HG03457 (cell line): ENCODE measurements around the gene SUOX.
"Not testable (repeated sequence)": the region's sequence is repeated elsewhere in the genome, so short reads cannot be mapped to it uniquely, and the experiment has no call there.

ENCODE experiments used
- ATAC-seq: cut with Tn5 transposase; IDR thresholded peaks from one replicate; pipeline ENCODE4 v1.9.1; 2021; ENCODE audit warnings: moderate number of reproducible peaks; ENCODE audit not compliant: unreplicated experiment

The SUOX gene

DNA sequence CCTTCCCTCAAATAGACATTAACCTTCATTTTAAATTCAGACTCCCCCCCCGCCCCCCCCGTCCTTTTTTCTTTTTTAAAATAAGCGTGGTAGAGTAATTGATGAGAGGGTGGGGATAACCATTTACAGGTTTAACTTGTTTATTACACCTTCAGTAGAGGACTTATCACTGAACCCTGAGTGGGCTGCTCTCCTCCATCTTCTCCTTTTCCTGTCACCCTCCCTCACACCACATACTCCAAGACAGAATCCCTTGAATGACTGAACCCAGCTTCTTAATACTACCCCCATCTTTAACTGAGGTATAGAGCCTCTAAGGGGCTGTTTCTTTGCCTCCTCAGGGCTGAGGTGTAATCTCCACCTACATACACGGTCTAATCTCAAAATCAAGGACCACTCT lies 20.1 kb downstream of the SUOX start:
- no peak for ATAC-seq

DNA sequence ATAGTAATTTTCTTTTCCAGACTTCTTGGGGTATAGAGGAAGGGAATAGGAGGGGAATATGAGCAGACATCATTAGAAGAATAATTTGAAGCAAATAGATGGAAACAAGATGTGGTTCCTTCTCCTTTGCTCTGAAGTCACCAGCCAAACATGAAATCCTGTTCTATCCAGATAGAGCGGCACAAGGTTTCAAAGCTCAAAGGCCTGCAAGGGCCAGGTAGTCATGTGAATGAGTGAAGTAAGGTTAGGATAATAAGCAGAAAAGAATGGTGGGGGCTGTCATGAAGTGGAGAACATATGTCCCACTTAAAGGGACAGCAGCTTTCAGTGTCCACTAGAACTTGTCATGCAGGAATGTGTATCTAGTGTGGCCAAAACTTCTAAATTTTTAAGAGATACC lies 21.3 kb downstream of the SUOX start:
- no peak for ATAC-seq

DNA sequence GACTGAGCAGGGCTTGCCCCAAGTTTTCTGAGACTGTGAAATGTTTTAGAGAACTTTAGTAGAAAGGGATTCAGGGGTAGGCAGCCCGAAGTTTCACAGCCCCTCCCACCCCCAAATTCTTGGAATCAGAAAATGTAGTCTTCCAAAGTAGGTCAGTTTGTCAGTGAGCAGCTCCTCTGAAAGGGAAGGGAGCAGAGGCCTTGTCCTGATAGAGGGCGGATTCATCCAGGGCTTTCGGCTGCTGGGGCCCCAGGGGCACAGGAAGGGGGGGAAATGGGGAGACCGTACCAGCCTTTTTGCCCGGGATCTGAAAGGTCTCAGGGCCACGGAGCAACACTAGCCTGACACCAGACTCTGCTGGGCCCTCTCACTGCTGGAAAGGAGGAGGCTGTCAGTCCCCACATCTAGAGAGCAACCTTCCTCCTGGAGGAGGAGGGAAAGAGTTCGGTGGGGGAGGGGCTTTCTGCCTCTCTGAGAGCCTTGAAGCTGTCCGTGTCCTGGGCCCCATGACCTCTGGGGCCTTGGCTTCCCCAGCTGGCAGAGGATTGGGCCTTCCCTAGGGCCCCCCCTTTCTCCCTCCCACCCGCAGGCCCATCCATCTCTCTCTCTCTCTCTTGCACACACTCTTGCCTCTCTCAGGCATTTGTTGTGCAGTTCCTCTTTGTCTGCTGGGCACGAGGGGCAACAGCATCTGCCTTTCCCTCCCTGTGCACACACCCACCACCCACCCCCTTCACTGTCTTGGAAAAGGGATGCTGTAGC lies 23.5 kb downstream of the SUOX start, which contains the start of gene IKZF4:
Gene IKZF4 (plus strand): TSS at position 621 of the 762 bp plus-strand sequence. CDS start 451 bp downstream, outside the sequence.
- no peak for ATAC-seq

DNA sequence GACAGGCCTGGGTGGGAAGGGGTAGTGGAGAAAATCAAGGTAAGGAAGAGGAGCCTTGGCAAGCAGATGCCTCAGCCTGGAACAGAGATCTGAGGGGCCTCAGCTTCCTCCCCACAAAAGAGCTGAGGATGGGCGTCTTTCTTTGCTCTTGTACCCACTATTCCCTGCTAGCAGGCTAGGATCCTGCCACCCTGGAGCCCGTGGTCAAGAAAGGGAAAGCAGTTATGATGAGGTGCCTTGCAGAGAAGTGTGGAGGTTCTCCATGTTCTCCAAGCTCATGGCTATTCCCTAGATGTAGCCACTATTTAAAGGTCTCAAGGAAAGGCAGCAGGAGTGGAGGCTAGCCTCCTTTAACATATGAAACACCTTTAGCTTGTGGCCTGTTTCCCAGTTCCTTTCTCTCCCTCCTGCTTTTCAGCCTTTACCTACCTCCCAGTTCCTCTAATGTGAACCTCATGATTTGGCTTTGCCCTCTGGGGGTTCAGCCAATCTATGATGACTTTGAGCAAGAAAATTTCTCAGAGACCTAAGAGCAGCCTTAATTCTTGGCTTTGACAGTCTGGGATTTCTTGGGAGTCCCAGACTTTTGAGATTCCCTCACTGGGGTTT lies 24.9 kb downstream of the SUOX start:
- no peak for ATAC-seq

DNA sequence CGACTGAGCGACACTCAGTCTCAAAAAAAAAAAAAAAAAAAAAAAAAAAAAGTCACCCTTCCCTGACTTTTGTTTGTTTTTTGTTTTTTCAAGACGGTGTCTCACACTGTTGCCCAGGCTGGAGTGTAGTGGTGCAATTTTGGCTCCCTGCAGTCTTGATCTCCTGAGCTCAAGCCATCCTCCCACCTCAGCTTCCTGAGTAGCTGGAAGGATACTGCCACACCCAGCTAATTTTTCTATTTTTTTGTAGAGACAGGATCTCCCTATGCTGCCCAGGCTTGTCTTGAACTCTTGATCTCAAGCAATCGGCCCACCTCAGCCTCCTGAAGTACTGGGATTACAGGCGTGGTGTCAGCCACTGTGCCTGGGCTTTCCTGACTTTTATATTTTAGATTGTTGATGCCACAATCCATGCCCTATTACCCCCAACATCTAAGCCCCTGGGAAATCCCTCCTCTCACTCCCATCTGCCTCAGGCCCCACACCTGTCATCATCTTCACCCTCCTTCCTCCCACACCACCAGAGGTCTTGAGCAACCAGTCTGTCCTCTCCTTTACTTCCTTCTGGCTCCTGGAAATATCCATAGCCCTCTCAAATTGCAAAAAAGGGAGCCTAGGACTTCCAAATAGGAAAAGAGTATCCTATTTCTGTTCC lies 31.6 kb downstream of the SUOX start:
- ATAC-seq = no peak

DNA sequence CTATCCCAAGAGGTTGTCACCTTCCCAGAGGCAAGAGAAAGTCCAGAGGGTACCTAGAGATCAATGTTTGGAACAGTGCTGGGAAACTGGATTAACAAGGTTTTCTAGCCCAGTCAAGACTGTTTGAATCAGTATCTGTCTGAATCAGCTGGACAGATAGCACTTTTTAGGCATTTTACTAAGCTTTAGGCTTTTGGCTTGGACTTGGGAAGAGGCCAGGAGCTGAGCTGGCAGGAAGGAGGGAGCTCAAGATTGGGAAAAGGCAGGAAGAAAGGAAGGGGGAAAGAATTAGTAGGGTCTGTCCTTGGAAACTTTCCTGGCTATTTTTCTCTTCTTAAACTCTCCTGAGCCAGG lies 32.1 kb downstream of the SUOX start:
- ATAC-seq = no peak

DNA sequence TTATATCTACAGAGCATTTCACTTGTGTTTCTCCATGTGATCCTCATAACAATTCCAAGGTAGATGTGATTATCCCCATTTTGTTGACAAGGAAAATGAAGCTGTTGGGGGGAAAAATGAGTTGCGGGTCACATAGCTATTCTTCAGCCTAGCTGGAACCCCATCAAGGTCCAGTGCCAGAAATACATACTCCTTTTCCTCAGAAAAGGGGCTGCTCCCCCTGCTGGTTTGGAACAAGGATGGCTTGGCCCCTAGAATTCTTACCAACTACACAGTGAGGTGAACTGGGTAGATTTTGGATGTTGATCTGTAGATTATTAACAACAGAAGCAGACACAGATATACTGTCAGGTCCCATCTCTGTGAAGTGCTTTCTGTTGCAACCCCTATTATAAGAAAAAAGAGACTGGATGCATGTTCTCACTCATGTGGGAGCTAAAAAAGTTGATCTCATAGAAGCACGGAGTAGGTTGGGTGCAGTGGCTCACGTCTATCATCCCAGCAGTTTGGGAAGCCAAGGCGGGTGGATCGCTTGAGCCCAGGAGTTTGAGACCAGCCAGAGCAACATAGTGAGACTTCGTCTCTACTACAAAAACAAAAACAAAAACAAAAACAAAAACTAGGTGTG lies 32.7 kb downstream of the SUOX start:
- ATAC-seq = no peak

DNA sequence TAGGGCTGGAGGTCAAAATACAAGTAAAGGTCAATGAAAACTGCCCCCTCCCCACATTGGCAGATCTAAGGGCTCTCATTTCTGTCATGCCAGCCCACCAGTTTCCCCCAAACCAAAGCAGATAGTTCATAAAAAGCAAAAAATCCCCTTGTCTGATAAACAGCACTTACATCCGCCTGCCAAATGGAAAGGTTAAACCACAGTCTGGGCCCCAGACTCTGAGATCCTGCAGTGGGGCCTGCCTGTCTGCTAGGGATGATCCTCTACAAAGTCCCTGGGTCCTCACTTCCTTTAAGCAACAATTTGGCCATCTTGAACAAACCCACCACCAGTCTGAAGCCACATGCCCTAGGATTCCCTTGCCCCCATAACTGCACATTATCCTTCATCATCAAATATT lies 34.9 kb downstream of the SUOX start:
- ATAC-seq = no peak

DNA sequence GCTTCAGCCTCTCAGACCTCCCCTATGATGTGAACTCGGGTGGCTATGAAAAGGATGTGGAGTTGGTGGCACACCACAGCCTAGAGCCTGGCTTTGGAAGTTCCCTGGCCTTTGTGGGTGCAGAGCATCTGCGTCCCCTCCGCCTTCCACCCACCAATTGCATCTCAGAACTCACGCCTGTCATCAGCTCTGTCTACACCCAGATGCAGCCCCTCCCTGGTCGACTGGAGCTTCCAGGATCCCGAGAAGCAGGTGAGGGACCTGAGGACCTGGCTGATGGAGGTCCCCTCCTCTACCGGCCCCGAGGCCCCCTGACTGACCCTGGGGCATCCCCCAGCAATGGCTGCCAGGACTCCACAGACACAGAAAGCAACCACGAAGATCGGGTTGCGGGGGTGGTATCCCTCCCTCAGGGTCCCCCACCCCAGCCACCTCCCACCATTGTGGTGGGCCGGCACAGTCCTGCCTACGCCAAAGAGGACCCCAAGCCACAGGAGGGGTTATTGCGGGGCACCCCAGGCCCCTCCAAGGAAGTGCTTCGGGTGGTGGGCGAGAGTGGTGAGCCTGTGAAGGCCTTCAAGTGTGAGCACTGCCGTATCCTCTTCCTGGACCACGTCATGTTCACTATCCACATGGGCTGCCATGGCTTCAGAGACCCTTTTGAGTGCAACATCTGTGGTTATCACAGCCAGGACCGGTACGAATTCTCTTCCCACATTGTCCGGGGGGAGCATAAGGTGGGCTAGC lies 37.7 kb downstream of the SUOX start:
- ATAC-seq = no peak

DNA sequence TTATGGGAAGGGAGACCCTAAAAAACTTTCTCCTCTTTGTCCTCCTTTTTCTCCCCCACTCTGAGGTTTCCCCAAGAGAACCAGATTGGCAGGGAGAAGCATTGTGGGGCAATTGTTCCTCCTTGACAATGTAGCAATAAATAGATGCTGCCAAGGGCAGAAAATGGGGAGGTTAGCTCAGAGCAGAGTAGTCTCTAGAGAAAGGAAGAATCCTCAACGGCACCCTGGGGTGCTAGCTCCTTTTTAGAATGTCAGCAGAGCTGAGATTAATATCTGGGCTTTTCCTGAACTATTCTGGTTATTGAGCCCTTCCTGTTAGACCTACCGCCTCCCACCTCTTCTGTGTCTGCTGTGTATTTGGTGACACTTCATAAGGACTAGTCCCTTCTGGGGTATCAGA lies 40.1 kb downstream of the SUOX start:
- ATAC-seq = no peak

DNA sequence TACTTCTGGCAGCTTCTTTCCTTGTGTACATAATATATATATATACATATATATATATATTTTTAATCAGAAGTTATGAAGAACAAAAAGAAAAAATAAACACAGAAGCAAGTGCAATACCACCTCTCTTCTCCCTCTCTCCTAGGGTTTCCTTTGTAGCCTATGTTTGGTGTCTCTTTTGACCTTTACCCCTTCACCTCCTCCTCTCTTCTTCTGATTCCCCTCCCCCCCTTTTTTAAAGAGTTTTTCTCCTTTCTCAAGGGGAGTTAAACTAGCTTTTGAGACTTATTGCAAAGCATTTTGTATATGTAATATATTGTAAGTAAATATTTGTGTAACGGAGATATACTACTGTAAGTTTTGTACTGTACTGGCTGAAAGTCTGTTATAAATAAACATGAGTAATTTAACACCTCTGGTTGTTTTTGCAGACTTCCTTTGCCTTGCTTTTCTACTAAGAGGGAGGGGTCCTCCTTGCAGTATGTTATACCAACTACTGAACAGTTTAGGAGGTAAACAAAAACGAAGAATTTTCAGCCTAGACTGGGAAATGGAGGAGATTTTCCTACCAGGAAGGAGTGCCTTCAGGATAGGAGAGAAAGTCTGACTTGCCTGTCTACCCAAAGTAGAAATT lies 41.1 kb downstream of the SUOX start:
- no peak for ATAC-seq

DNA sequence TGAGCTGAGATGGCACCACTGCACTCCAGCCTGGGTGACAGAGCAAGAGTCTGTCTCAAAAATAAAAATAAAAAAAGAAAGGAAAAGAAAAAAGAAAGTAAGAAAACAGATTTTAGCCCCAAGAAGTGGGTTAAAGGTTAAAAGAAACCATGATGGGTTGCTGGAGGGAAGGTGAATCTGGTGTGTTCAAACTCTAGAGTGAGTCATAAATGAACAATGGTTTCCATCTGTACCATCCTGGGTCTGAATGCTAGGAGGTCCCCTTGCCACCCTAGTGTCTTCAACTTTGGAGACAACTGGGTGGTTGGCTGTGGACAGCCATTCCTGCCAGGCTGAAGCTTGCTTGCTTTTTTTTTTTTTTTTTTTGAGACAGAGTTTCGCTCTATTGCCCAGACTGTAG lies 43.1 kb downstream of the SUOX start:
- ATAC-seq = no peak

DNA sequence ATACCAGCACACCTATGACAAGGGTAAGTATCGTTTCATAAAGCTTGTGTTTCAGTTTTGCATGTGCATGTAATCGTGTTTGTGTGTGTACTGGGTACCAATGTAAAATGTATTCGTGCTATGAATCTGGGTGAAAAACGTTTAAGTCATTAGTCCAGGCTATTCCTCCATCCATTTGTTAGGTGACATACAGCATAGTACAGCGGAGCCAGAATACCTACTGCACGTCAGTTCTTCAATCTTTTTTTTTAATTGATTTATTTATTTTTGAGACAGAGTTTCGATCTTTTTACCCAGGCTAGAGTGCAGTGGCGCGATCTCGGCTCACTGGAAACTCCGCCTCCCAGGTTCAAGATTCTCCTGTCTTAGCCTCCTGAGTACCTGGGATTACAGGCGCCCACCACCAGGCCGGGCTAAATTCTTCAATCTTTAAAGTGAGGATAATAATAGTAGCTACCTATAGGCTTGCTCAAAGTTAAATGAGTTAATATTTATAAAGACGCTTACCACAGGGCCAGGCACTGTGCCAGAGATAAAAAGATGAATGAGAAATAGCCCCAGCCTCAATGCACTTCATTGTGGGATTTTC lies 44.0 kb downstream of the SUOX start:
- no peak for ATAC-seq

DNA sequence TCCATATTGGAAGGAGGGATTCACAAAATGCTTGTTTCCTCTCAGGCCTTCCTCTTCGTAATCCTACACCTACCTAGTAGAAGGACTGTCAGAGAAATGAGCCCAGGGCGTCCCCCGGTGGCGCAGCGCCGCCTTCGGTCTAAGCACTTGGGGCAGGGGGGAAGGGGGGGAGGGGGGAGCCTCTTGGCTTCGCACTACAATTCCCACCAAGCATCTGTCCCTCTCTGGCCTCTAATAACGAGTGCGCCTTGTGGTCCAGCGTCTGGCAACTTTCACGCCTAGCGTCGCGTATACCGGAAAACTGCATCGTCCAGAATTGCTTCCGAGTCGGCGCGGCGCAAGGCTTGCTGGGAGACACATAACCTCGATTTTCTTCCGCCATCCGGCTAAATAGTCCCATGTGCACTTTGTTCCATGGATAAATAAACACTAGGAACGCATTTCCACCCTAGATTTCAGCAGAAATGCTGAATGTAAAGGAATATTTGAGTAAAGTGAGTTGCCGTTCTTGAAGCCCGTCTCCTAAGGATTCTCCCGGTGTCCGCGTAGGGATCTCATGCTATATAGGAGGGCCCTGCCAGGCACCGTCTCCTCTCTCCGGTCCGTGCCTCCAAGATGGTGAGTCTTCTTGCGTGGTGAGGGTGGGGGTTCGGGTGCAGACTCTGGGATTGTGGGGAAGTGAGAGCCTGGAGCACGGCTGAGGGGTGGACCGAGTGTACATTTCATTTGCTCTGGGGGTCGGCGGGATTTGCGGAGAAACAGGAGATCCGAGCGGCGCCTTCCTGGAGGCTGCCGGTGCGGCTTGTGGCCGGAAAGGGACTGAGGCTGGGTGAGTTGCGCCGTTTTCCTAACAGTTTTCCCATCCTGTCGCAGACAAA lies 44.7 kb downstream of the SUOX start, which contains the start of gene RPS26:
Gene RPS26 (plus strand): TSS at position 367 of the 878 bp plus-strand sequence. CDS start 249 bp downstream, at position 616.
- peak; percentile 71 for ATAC-seq

DNA sequence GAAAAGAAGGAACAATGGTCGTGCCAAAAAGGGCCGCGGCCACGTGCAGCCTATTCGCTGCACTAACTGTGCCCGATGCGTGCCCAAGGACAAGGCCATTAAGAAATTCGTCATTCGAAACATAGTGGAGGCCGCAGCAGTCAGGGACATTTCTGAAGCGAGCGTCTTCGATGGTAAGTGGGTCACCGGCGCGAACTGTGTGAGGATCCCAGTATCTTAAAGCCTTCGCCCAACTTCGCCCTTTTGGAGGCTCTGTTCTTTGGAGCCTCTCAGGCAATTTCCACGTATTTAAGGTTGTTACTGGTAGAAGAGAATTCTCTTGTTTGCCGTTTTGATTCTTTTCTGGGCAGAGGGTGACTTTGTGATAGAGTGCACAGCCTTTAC lies 45.3 kb downstream of the SUOX start:
- ATAC-seq = not testable (repeated sequence)

DNA sequence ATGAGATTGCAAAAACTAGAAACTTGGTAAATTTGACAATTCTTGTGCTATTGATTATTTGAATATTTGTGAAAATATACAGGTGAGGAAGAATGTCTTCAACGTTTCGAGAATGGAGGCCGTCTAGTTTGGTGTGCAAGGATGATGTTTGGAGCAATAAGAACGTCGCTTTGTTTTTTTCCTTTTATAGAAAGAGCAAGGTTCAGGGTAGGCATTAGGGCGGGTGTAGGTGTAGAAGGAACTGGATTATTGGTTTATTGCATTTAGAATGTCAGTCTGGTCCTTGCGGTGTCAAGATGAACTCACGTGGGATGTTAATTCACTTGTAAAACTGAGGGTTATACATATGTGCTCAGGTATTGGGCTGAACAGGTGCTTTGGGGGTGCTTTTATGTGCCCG lies 45.8 kb downstream of the SUOX start:
- ATAC-seq = no peak

DNA sequence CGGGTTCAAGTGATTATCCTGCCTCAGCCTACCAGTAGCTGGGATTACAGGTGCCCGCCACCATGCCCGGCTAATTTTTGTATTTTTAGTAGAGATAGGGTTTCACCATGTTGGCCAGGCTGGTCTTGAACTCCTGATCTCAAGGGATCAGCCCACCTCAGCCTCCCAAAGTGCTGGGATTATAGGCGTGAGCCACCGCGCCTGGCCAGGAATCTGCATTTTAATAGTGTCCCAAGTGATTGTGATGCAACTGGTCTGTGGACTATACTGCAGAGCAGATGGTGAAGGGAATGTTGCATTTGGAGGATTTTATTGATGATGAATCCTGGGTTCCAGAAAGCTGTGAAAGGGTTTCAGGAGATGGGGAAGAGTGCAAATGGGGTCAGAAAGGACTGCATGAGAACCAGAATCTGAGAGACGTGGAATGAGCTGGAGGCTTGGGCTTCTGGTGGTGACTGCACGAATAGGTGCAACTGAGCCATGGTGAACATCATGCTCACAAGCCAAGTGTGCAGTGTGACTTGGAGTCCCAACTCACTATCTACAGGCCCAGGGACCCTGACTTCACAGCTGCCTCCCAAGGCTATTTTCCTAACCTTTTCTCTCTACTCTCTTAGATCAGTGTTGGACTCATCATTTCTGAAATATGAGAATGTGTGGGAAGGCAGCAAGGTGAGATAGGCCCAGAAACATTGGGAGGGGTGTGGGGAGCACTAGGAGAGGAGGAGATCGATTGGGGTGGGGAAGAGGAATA lies 49.1 kb downstream of the SUOX start:
- ATAC-seq = no peak

DNA sequence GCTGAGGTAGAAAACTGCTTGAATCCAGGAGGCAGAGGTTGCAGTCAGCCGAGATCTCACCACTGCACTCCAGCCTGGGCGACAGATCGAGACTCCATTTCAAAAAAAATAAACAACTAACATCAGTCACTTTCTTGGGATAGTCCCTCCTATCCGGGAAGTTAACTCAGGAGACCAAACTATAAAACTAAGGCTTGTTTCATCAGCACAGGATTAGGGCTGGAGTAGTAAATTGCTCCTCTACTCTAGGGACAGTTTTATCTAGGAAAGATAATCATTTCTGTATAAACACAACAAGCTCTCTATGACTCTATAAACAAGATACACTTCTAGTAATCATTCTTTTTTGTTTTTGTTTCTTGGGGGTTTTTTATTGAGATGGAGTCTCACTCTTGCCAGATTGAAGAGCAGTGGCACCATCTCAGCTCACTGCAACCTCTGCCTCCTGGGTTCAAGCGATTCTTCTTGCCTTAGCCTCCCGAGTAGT lies 56.4 kb downstream of the SUOX start:
- no peak for ATAC-seq
